DND-41 (cell line): ENCODE data around the gene PIF1.

Experiments used
- ATAC-seq: fragments of 200-7000 bp; cut with Tn5 transposase; 3 replicates; pipeline ENCODE4 v1.9.1; 2021; ENCODE audit warnings: low read depth; ENCODE audit not compliant: insufficient read depth
- DNase-seq: peaks from one replicate; pipeline ENCODE4 v3.0.0-alpha.2; 2020
- H2AFZ ChIP-seq: 2 replicates; pipeline ENCODE4 v1.6.0; 2012; ENCODE audit warnings: low read depth, low read length
- H3K27ac ChIP-seq: 2 replicates; pipeline ENCODE4 v1.5.1; 2012; ENCODE audit warnings: low read length, inconsistent platforms
- H3K27me3 ChIP-seq: fragments of 200-600 bp; sonication (generic); 2 replicates; pipeline ENCODE4 v1.6.0; 2012; ENCODE audit warnings: low read length, mild to moderate bottlenecking, inconsistent platforms; ENCODE audit not compliant: insufficient read depth, poor library complexity
- H3K36me3 ChIP-seq: 2 replicates; pipeline ENCODE4 v1.5.1; 2012; ENCODE audit warnings: low read length, inconsistent platforms; ENCODE audit not compliant: insufficient read depth
- H3K4me1 ChIP-seq: 2 replicates; pipeline ENCODE4 v1.5.1; 2012; ENCODE audit warnings: mild to moderate bottlenecking, low read length; ENCODE audit not compliant: insufficient read depth
- H3K4me2 ChIP-seq: 2 replicates; pipeline ENCODE4 v1.6.0; 2012; ENCODE audit warnings: mild to moderate bottlenecking, moderate library complexity, low read length, inconsistent platforms; ENCODE audit not compliant: insufficient read depth
- H3K4me3 ChIP-seq, 2 experiments: fragments of 200-600 bp in 1 of 2; shearing (Covaris generic) in 1 of 2; 2 replicates each; pipeline ENCODE4 v1.5.1; 2012 to 2016; ENCODE audit warnings: inconsistent platforms in 2 of 2, low read length in 2 of 2, mild to moderate bottlenecking in 2 of 2, low read depth in 1 of 2, moderate library complexity in 1 of 2
- H3K79me2 ChIP-seq: 2 replicates; pipeline ENCODE4 v1.6.0; 2012; ENCODE audit warnings: low read length, inconsistent platforms; ENCODE audit not compliant: insufficient read depth
- H3K9ac ChIP-seq: 2 replicates; pipeline ENCODE4 v1.6.0; 2012; ENCODE audit warnings: low read depth, mild to moderate bottlenecking, inconsistent platforms, low read length, moderate library complexity
- H3K9me3 ChIP-seq: 2 replicates; pipeline ENCODE4 v1.5.1; 2012; ENCODE audit warnings: low read length, moderate library complexity, mild to moderate bottlenecking, inconsistent platforms; ENCODE audit not compliant: insufficient read depth, severe bottlenecking
- H4K20me1 ChIP-seq: 2 replicates; pipeline ENCODE4 v1.6.0; 2012; ENCODE audit warnings: low read length; ENCODE audit not compliant: insufficient read depth
- CTCF ChIP-seq: IDR thresholded peaks from 2 replicates; pipeline ENCODE4 v1.5.1; 2012; ENCODE audit warnings: borderline replicate concordance, low read length, moderate library complexity, mild to moderate bottlenecking; ENCODE audit not compliant: poor library complexity, severe bottlenecking; ENCODE audit errors: extremely low read depth
- EZH2 ChIP-seq: IDR thresholded peaks from 3 replicates; pipeline ENCODE4 v1.6.1; 2012; ENCODE audit warnings: borderline replicate concordance, low read depth, mild to moderate bottlenecking, moderate library complexity, low read length, inconsistent platforms; ENCODE audit not compliant: severe bottlenecking

Gene PIF1

GRCh38 chr15:64865998-64866520 is 40.6 kb upstream of the PIF1 start:
- Histone ChIP-seq H3K27me3 (no peaks in the 10 kb centered on the region), H3K4me2 (no peak overlapping the region), H3K4me3 (no peak overlapping the region), H3K79me2 (no peaks in the 10 kb centered on the region), H4K20me1 (no peaks in the 10 kb centered on the region), H3K9me3 (no peaks in the 10 kb centered on the region), H2AFZ (no peak overlapping the region), H3K27ac (no peak overlapping the region), H3K9ac (no peak overlapping the region), H3K4me1 (no peaks in the 10 kb centered on the region), H3K36me3 (peaks cover 9% of the 10 kb centered on the region; the same call in 1 of the 2 replicates)
- ATAC-seq (no peak), DNase-seq (no peak)
- no peak for TF ChIP-seq EZH2
- TF ChIP-seq CTCF, result no peak

GRCh38 chr15:64865126-64865997 is 39.9 kb upstream of the PIF1 start:
- no peaks in the 10 kb centered on the region for H3K79me2 ChIP-seq
- no peaks in the 10 kb centered on the region for H3K9me3 ChIP-seq
- H3K9ac ChIP-seq, result no peak overlapping the region
- no peak overlapping the region for H3K27ac ChIP-seq
- no peaks in the 10 kb centered on the region for H3K27me3 ChIP-seq
- H3K4me2 ChIP-seq, result no peak overlapping the region
- TF ChIP-seq EZH2 (no peak), CTCF (no peak)
- H3K4me1 ChIP-seq, result no peaks in the 10 kb centered on the region
- no peak overlapping the region for H3K4me3 ChIP-seq
- peak; percentile 19; the same call in 1 of the 3 replicates for ATAC-seq
- H3K36me3 ChIP-seq, result peaks cover 15% of the 10 kb centered on the region; the same call in 1 of the 2 replicates
- no peak for DNase-seq
- H2AFZ ChIP-seq, result no peak overlapping the region
- H4K20me1 ChIP-seq, result no peaks in the 10 kb centered on the region

GRCh38 chr15:64864068-64864467 is 38.6 kb upstream of the PIF1 start:
- no peaks in the 10 kb centered on the region for H3K9me3 ChIP-seq
- TF ChIP-seq EZH2 (no peak), CTCF (no peak)
- no peak overlapping the region for H3K4me2 ChIP-seq
- H2AFZ ChIP-seq, result no peak overlapping the region
- no peak for ATAC-seq
- H3K79me2 ChIP-seq, result no peaks in the 10 kb centered on the region
- no peak overlapping the region for H3K27ac ChIP-seq
- no peak overlapping the region for H3K9ac ChIP-seq
- no peak overlapping the region for H3K4me3 ChIP-seq
- peaks cover 24% of the 10 kb centered on the region for H3K36me3 ChIP-seq
- H3K27me3 ChIP-seq, result no peaks in the 10 kb centered on the region
- no peak for DNase-seq
- no peaks in the 10 kb centered on the region for H3K4me1 ChIP-seq
- H4K20me1 ChIP-seq, result no peaks in the 10 kb centered on the region
